ENCODE data around the gene PHYKPL.

PHYKPL gene

DNA sequence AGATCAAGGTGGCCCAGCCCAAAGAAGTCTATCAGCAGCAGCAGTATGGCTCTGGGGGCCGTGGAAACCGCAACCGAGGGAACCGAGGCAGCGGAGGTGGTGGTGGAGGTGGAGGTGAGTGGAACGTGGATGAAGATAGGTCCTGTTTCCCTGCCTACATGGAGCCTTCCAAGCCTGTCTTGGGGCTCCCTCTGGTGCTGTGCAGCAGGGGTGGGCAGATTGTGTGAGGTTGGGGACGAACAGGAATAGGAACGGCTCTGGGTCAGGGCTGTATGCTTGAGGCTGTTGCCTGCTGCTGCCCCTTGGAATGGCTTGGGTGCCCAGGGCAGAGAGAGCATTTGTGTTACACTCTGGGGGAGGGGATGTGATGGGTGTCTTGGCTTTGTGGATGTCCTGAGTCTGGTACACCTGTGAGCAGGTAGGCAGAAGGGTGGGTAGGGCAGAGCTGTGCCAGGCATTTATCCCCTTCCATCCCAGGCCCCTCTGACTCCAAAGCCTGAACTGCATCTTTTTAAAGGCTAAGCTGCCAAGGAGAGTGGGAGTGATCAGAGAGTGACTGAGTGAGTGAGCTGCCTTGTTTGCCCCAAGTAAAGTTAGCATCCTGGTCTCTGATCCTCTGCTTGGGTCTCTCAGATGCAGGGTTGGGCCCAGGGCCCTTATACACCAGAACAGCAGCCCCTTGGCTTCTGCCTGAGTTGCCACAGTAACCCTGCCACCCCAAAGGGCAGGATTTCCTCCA, 23.1 kb downstream of the PHYKPL start:
- Histone ChIP-seq H2AFZ (ENCODE audit: low read depth, low read length) (no peak overlapping the region), H3K27me3 (ENCODE audit: insufficient read depth, low read length) (no peaks in the 10 kb centered on the region), H3K36me3 (ENCODE audit: insufficient read depth, low read length) (peaks cover 91% of the 10 kb centered on the region), H3K9me3 (ENCODE audit: low read length) (no peaks in the 10 kb centered on the region), H3K4me1 (ENCODE audit: insufficient read depth, low read length) (peaks cover 26% of the 10 kb centered on the region), H3K4me3 (ENCODE audit: low read length) (no peak overlapping the region)

DNA sequence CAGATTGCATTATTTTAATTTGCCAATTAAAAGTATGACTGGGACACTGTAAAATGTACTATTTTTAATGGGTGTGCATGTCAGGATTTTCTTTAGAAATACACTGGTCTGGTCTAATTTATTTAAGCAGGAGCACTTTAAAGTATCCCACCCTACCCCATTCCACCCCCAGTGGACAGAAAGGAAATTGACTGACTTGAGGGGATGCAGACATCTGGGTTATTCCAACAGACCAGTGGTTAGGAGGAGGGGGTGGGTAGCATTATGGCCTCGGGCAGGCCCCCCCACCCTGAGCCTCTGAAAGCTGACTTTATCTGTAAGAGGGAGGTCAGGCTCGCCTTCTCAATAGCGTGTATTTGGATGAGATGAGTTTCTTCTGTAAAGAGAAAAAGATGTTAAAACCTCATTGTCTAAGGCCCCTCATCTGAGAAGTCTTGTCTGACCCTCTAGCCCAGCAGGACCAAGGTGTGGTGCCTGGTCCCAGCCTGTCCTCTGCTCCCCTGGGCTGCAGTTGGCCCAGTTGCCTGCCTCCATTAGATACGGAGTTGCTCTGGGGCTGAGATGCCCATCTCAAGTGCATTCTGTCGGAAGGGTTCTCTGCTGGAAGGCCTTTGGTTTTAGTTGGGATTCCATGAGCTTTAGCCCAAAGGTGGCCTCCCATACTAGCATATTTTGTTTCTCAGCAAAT, 23.9 kb downstream of the PHYKPL start:
- Histone ChIP-seq H2AFZ (ENCODE audit: low read depth, low read length) (no peak overlapping the region), H3K36me3 (ENCODE audit: insufficient read depth, low read length) (peaks cover 83% of the 10 kb centered on the region), H3K27me3 (ENCODE audit: insufficient read depth, low read length) (no peaks in the 10 kb centered on the region), H3K9me3 (ENCODE audit: low read length) (no peaks in the 10 kb centered on the region), H3K4me3 (ENCODE audit: low read length) (no peak overlapping the region), H3K4me1 (ENCODE audit: insufficient read depth, low read length) (peaks cover 26% of the 10 kb centered on the region)

DNA sequence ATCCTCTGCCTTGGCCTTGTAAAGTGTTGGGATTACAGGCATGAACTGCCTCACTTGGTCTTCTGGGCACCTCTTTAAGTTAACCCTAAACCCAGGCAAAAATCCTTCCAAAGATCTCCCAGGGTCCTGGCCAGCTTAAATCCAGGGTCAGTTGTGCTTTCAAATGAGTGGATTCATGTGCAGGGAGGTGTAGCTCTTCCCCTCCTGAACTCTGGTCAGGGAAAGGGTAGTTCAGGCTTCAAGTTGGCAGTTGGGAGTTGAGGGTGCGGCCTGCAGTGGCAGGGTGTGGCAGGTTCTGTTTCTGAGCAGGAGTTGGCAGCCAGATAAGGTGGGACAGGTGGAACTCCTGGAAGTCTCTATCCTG, 24.7 kb downstream of the PHYKPL start:
- Histone ChIP-seq H2AFZ (ENCODE audit: low read depth, low read length) (no peak overlapping the region), H3K4me1 (ENCODE audit: insufficient read depth, low read length) (peaks cover 26% of the 10 kb centered on the region), H3K36me3 (ENCODE audit: insufficient read depth, low read length) (peaks cover 75% of the 10 kb centered on the region), H3K9me3 (ENCODE audit: low read length) (no peaks in the 10 kb centered on the region), H3K4me3 (ENCODE audit: low read length) (no peak overlapping the region), H3K27me3 (ENCODE audit: insufficient read depth, low read length) (no peaks in the 10 kb centered on the region)

DNA sequence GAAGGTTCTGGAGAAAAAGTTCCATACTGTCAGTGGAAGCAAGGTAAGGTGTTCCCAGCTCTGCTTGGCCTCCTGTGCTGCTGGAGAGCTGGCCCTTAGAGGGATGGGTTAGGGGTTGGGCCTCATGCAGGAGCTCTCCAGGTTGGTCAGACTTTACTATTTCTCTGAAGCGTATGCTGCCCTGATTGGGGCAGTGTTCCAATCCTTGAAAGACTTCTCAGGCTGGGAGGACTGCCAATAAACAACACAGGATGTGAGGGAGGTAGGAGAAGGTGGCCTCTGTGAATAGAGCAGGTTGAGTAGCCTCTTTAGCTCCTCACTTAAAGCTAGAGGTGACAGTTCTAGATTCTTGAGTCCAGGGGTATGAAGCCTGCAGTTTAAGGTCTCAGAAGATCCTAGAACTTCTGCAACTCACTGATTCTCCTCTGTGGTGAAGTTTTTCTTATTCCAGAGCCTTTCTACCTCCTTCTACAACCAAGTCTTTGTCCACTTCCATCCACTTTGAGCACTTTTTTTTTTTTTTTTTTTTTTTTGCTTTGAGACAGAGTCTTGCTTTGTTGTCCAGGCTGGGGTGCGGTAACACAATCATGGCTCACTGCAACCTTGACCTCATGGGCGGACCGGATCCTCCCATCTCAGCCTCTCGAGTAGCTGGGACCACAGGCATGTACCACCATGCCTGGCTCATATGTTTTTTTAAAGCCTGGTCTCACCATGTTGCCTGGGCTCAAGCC, 25.3 kb downstream of the PHYKPL start:
- Histone ChIP-seq H2AFZ (ENCODE audit: low read depth, low read length) (no peak overlapping the region), H3K4me3 (ENCODE audit: low read length) (no peak overlapping the region), H3K9me3 (ENCODE audit: low read length) (no peaks in the 10 kb centered on the region), H3K4me1 (ENCODE audit: insufficient read depth, low read length) (peaks cover 26% of the 10 kb centered on the region), H3K36me3 (ENCODE audit: insufficient read depth, low read length) (peaks cover 69% of the 10 kb centered on the region), H3K27me3 (ENCODE audit: insufficient read depth, low read length) (no peaks in the 10 kb centered on the region)

DNA sequence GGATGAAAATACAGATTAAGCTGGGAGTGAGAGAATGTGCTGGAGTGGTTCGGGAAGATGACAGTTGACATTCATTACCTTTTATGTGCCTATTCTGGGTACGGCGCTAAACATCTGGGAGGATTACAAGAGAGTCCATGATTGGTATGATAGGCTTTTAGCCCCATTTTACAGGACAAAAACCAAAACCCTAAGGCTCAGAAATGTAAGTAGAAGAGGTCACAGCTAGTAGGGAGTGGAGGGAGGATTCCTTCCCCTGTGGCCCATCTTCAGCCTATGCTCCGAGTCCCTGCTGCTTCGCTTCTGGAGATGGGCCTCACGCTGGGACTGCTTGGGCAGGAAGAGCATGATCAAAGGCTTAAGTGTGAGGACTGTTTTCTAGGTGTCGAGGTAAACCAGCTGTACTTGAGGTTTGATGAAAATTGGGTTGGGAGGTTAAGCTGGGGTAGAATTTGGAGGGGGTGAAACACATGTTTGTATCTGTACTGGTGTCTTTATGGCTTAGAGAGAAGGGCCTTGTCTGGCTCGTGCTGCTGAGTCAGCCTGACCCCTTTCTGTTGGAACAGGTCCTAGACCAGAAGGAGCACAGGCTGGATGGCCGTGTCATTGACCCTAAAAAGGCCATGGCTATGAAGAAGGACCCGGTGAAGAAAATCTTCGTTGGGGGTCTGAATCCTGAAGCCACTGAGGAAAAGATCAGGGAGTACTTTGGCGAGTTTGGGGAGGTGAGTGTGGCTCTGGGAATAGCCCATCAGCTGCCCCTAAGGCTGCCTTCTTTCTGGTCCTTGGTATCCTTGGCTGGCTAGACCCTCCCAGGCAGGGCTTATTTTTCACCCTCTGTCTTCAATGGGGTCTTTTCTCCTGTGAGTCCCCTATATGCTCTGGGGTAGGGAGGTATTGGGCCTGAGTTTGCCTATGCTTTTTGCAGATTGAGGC, 26.2 kb downstream of the PHYKPL start:
- H3K4me1 ChIP-seq (ENCODE audit: insufficient read depth, low read length), result peaks cover 26% of the 10 kb centered on the region
- H2AFZ ChIP-seq (ENCODE audit: low read depth, low read length), result no peak overlapping the region
- peaks cover 60% of the 10 kb centered on the region for H3K36me3 ChIP-seq (ENCODE audit: insufficient read depth, low read length)
- H3K4me3 ChIP-seq (ENCODE audit: low read length), result peak overlapping the region; percentile 96
- no peaks in the 10 kb centered on the region for H3K9me3 ChIP-seq (ENCODE audit: low read length)
- no peaks in the 10 kb centered on the region for H3K27me3 ChIP-seq (ENCODE audit: insufficient read depth, low read length)

DNA sequence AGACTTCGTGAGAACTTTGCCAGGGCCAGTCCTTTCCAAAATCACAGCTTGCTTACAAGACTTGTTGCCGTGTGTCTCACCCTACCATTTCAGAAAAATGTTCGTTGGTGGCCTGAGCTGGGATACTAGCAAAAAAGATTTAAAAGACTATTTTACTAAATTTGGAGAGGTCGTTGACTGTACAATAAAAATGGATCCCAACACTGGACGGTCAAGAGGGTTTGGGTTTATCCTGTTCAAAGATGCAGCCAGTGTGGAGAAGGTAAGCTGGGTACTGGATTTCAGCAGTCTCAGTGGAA, 26.9 kb downstream of the PHYKPL start:
- Histone ChIP-seq H3K27me3 (ENCODE audit: insufficient read depth, low read length) (no peaks in the 10 kb centered on the region), H3K9me3 (ENCODE audit: low read length) (no peaks in the 10 kb centered on the region), H3K4me3 (ENCODE audit: low read length) (peak overlapping the region; percentile 96), H2AFZ (ENCODE audit: low read depth, low read length) (no peak overlapping the region), H3K36me3 (ENCODE audit: insufficient read depth, low read length) (peaks cover 53% of the 10 kb centered on the region), H3K4me1 (ENCODE audit: insufficient read depth, low read length) (peaks cover 26% of the 10 kb centered on the region)

DNA sequence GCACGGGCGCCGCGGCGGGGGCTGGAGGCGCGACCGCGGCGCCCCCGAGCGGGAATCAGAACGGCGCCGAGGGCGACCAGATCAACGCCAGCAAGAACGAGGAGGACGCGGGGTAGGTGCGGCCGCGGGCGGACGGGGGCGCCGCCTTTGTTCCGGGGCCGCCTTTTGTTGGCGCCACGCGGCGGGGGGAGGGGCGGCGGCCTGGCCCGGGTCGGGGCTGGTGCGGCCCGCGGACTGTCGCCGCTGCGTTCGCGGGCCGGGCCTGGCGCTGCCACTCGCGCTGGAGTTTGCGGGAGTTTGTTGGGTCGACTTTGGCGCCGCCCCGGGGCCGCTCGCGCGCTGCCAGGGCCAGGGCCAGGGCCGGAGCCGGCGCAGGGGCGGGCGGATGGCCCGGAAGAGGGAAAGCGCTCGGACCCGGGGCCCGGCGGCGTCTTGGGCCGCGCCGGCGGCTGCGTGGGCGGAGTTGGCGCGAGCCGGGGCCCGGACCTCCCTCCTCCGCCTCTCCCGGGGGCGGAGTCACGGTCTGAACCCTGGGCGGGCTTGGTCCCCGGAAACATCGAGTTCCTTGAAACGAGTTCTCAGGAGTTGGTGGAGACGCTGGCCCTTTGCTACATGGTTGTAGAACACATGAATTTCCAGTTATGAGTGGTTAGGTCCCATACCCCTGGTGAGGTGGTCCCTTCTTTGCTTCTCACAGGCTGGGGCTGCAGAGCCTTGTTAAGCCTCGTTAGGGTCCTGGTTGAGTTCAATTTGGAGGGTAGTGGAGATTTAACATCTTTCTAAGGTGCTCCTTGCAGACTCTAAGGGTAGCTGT, 27.5 kb downstream of the PHYKPL start:
- peaks cover 48% of the 10 kb centered on the region for H3K36me3 ChIP-seq (ENCODE audit: insufficient read depth, low read length)
- H3K4me1 ChIP-seq (ENCODE audit: insufficient read depth, low read length), result peaks cover 26% of the 10 kb centered on the region
- H3K4me3 ChIP-seq (ENCODE audit: low read length), result peak overlapping the region; percentile 96
- no peak overlapping the region for H2AFZ ChIP-seq (ENCODE audit: low read depth, low read length)
- no peaks in the 10 kb centered on the region for H3K9me3 ChIP-seq (ENCODE audit: low read length)
- H3K27me3 ChIP-seq (ENCODE audit: insufficient read depth, low read length), result no peaks in the 10 kb centered on the region

DNA sequence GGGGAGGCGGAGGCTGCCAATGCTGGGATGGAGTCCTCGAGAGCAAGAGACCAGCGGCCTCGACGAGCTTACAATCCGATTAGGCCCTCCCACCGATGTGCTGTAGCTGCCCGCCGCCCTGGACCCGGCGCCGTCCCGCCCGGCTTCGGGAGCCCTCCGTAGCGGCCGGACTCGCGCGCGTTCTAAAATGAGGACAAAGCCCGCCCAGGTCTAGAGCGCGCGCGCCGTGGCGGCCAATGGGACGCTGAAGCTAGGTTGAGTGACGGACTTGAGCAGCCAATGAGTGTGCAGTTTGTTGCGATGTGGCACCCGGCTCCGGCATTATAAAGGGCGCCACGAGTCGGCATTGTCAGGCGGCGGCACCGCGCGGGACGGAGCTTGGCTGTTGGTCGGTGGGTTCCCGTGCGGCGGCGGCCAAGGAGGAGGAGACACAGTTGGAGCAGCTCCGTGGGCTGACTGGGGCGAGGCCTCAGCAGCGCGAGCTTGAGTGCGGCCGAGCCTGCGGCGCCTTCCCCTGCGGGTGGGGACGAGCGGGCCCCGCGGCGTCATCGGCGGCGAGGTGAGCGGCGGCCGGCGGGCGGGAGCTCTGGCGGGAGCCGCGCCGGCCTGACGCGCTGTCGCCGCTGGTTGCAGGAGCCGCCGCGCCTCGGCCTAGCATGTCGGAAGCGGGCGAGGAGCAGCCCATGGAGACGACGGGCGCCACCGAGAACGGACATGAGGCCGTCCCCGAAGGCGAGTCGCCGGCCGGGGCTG, 28.2 kb downstream of the PHYKPL start, which contains the start of gene HNRNPAB:
Gene HNRNPAB, plus strand, starts transcription at position 352 of the 753 bp plus-strand sequence. Its CDS starts 305 bp downstream, at position 657.
- Histone ChIP-seq H3K9me3 (ENCODE audit: low read length) (no peaks in the 10 kb centered on the region), H3K4me1 (ENCODE audit: insufficient read depth, low read length) (peaks cover 26% of the 10 kb centered on the region), H3K36me3 (ENCODE audit: insufficient read depth, low read length) (peaks cover 40% of the 10 kb centered on the region), H3K27me3 (ENCODE audit: insufficient read depth, low read length) (no peaks in the 10 kb centered on the region), H2AFZ (ENCODE audit: low read depth, low read length) (peak within 1 kb of the TSS; percentile 49), H3K4me3 (ENCODE audit: low read length) (peak within 1 kb of the TSS; percentile 96)

DNA sequence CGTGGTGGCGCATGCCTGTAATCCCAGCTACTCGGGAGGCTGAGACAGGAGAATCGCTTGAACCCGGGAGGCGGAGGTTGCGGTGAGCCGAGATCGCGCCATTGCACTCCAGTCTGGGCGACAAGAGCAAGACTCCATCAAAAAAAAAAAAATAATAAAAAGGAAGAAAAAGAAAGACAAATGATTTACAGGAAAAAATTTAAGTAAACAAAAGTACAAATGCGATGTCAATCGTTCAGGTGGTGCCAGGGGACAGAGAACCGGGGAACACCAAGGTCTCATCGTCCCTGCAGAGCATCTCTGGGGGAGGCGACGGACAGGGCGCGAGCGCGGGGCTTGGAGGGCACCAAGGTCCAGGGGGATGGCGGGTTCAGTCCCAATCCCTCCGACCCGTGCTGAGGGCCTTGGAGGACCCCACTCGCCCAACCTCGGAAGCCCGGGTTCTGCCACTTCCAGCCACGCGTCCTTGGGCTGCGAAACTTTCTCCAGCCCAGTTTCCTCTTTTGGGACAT, 28.9 kb downstream of the PHYKPL start:
- peak overlapping the region; percentile 96 for H3K4me3 ChIP-seq (ENCODE audit: low read length)
- peak overlapping the region; percentile 49 for H2AFZ ChIP-seq (ENCODE audit: low read depth, low read length)
- H3K36me3 ChIP-seq (ENCODE audit: insufficient read depth, low read length), result peaks cover 33% of the 10 kb centered on the region
- no peaks in the 10 kb centered on the region for H3K27me3 ChIP-seq (ENCODE audit: insufficient read depth, low read length)
- peaks cover 26% of the 10 kb centered on the region for H3K4me1 ChIP-seq (ENCODE audit: insufficient read depth, low read length)
- H3K9me3 ChIP-seq (ENCODE audit: low read length), result no peaks in the 10 kb centered on the region

DNA sequence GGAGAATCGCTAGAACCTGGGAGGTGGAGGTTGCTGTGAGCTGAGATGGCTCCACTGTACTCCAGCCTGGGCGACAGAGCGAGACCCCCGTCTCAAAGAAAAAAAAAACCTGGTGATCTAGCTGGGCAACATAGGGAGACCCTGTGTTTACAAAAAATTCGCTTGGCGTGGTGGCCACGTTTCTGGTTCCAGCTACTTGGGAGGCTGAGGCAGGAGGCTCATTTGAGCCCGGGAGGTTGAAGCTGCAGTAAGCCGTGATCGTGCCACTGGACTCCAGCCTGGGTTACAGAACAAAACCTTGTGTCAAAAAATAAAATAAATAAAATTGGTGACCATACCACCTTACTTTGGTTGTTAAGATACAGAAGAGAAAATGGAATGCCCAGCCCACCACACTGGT, 30.1 kb downstream of the PHYKPL start:
- Histone ChIP-seq H2AFZ (ENCODE audit: low read depth, low read length) (no peak overlapping the region), H3K4me1 (ENCODE audit: insufficient read depth, low read length) (peaks cover 22% of the 10 kb centered on the region), H3K4me3 (ENCODE audit: low read length) (no peak overlapping the region)

DNA sequence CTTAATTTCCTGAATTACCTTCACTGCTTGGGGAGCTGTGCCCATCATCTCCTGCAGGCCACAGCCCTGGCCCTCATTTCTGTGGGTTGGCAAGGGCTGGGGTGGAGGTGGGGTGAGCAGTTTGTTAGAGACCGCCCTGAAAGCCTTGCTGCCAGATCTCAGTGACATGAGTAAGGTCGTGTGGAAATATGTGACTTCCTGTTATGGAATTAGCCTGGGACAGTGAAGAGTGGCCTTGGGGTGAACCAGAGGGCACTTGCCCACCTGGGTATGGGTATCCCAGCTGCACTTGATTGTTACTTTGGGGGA, 30.7 kb downstream of the PHYKPL start:
- Histone ChIP-seq H3K4me1 (ENCODE audit: insufficient read depth, low read length) (peaks cover 16% of the 10 kb centered on the region), H3K36me3 (ENCODE audit: insufficient read depth, low read length) (peaks cover 16% of the 10 kb centered on the region), H3K27me3 (ENCODE audit: insufficient read depth, low read length) (no peaks in the 10 kb centered on the region), H2AFZ (ENCODE audit: low read depth, low read length) (no peak overlapping the region), H3K9me3 (ENCODE audit: low read length) (no peaks in the 10 kb centered on the region), H3K4me3 (ENCODE audit: low read length) (no peak overlapping the region)

More for the DNA sequence above, 30.1 kb downstream of the PHYKPL start:
- Histone ChIP-seq H3K9me3 (ENCODE audit: low read length) (no peaks in the 10 kb centered on the region), H3K27me3 (ENCODE audit: insufficient read depth, low read length) (no peaks in the 10 kb centered on the region), H3K36me3 (ENCODE audit: insufficient read depth, low read length) (peaks cover 22% of the 10 kb centered on the region)

Measured in neuron (in vitro differentiated cells).